Breast epithelium (tissue), 3 donors: ENCODE results near the gene IFT88.

Experiments
- CTCF ChIP-seq, 3 donors: fragments of 450-650 bp; IDR thresholded peaks; one replicate each; pipeline ENCODE4 v1.5.1; 2016 to 2017; ENCODE audit warnings: antibody characterized with exemption in 3 of 3, mild to moderate bottlenecking in 3 of 3, moderate library complexity in 3 of 3
- POLR2A ChIP-seq: fragments of 450-650 bp; IDR thresholded peaks from one replicate; pipeline ENCODE4 v1.6.1; 2016; ENCODE audit warnings: antibody characterized with exemption, mild to moderate bottlenecking, moderate library complexity
- POLR2AphosphoS5 ChIP-seq, 3 donors: sonication (generic); formaldehyde crosslinking; IDR thresholded peaks; one replicate each; pipeline ENCODE4 v1.6.1; 2017; ENCODE audit warnings: antibody characterized with exemption in 3 of 3

- TF ChIP-seq CTCF (IDR thresholded peaks at IDR 0.05) (no peak), POLR2A (no peak), POLR2AphosphoS5 (IDR thresholded peaks at IDR 0.05) (no peak)
Measured at GRCh38 chr13:20721058-20721453, 154.1 kb downstream of the IFT88 start.
